ENCODE data around the gene CEACAM19.

The CEACAM19 gene

GRCh38 chr19:44657211-44657921 lies 13.9 kb upstream of the CEACAM19 start:
- peak; percentile 88 for TF ChIP-seq CTCF (IDR thresholded peaks at IDR 0.05; ENCODE audit: low read depth, low read length, missing control alignments)
- no peak for DNase-seq (ENCODE audit: low read depth)
- in situ Hi-C loops (cut with HindIII; ENCODE audit: low sequenced_read_pairs) = no loop called here
- no peak overlapping the region for H3K4me3 ChIP-seq (ENCODE audit: low read depth, low read length)

DNA sequence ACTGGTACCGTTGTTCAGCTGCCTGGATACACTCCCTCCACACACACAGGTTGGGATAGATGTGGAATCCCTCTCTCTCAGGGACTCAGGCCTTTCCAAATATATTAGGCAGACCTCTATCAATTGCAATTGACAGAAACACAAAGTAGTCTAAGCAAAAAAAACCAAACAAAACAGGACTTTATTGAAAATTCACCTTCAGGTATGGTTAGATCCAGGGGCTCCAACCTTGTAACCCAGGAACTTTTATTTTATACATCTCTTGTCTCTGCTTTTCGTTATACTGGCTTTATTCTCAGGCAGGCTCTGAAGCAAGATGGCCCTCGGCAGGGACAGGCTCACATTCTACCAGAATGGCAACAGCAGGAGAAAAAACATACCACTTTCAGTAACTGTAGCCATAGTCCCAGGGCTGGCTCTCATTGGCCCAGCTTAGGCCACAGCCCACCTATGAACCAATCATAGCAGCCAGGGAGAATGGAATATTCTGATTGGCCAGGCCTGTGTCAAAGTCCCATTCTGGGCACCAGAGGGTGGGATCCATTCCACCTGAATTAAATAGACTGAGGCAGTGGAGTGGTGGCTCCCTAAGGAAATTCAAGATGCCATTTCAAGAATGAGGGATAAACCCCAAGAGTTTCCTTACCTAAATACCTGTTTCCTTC lies 13.1 kb upstream of the CEACAM19 start:
- no peak for TF ChIP-seq CTCF (IDR thresholded peaks at IDR 0.05; ENCODE audit: low read depth, low read length, missing control alignments)
- in situ Hi-C loops (cut with HindIII; ENCODE audit: low sequenced_read_pairs) = no loop called here
- no peak overlapping the region for H3K4me3 ChIP-seq (ENCODE audit: low read depth, low read length)
- DNase-seq (ENCODE audit: low read depth) = no peak

GRCh38 chr19:44660081-44660480 lies 11.2 kb upstream of the CEACAM19 start:
- in situ Hi-C loops (cut with HindIII; ENCODE audit: low sequenced_read_pairs) = no loop called here
- TF ChIP-seq CTCF (IDR thresholded peaks at IDR 0.05; ENCODE audit: low read depth, low read length, missing control alignments) = no peak
- H3K4me3 ChIP-seq (ENCODE audit: low read depth, low read length) = no peak overlapping the region
- no peak for DNase-seq (ENCODE audit: low read depth)

GRCh38 chr19:44661205-44661604 lies 10.1 kb upstream of the CEACAM19 start:
- H3K4me3 ChIP-seq (ENCODE audit: low read depth, low read length) = no peak overlapping the region
- no peak for TF ChIP-seq CTCF (IDR thresholded peaks at IDR 0.05; ENCODE audit: low read depth, low read length, missing control alignments)
- no peak for DNase-seq (ENCODE audit: low read depth)
- in situ Hi-C loops (cut with HindIII; ENCODE audit: low sequenced_read_pairs) = no loop called here

- DNase-seq (ENCODE audit: low read depth) = no peak
- TF ChIP-seq CTCF (IDR thresholded peaks at IDR 0.05; ENCODE audit: low read depth, low read length, missing control alignments) = no peak
- H3K4me3 ChIP-seq (ENCODE audit: low read depth, low read length) = no peak overlapping the region
- in situ Hi-C loops (cut with HindIII; ENCODE audit: low sequenced_read_pairs) = no loop called here
These were observed 9.4 kb upstream of the CEACAM19 start for GRCh38 chr19:44661904-44662303.

- TF ChIP-seq CTCF (IDR thresholded peaks at IDR 0.05; ENCODE audit: low read depth, low read length, missing control alignments) = no peak
- DNase-seq (ENCODE audit: low read depth) = no peak
- H3K4me3 ChIP-seq (ENCODE audit: low read depth, low read length) = no peak overlapping the region
- in situ Hi-C loops (cut with HindIII; ENCODE audit: low sequenced_read_pairs) = no loop called here
These were observed 8.4 kb upstream of the CEACAM19 start for GRCh38 chr19:44662691-44663385.
